ENCODE results near the gene RBM14.
"Not testable (repeated sequence)": the region's sequence is repeated elsewhere in the genome, so short reads cannot be mapped to it uniquely, and the experiment has no call there.

The RBM14 gene

DNA sequence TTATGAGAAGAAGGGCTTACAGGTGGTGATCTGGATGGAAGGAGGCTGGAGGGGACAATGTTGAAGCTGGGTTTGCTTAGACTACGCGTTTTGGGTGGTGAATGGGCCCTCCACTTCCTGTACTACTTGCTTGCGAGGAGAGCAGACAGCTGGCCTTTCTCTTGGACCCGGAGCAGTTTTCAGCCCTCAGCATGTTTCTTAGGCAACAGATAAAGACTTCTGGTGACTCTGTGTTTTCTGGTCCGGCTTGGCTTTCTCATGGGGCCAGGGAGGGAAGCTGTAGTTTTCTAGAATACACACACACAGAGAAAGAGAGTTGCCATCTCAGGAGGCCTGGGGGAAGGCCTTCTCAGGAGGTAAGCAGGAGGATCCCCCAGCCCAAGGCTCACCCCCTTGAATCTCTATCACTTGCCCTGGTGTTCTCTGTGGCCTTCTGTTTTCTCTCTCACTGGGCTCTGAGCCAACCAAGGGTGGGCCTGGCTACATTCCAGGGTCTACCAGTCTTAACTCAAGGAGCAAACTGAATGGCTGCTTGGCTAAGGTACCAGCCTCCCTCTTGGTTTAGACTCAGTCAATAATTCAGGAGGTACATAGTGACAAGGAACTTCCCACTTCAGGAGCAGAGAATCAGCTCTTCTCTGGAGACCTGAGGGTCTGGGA, 21.1 kb upstream of the RBM14 start:
- no peak for DNase-seq (ENCODE audit: low read depth)

DNA sequence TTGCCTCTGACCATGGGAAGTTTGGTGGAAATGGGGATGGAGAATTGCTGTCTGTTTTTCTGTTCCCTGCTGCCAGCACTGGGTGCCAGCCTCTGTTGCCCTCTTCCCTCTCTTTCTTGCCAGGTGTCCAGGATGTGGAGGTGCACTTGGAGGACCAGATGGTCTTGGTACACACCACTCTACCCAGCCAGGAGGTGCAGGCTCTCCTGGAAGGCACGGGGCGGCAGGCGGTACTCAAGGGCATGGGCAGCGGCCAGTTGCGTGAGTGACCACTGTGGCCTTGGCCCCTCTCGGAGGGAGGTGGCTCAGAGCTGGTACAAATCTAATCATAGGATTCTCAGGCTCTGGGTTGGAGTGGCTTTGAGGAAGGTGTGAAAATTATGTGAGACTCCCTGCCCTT, 17.4 kb upstream of the RBM14 start:
- DNase-seq (ENCODE audit: low read depth), result no peak

DNA sequence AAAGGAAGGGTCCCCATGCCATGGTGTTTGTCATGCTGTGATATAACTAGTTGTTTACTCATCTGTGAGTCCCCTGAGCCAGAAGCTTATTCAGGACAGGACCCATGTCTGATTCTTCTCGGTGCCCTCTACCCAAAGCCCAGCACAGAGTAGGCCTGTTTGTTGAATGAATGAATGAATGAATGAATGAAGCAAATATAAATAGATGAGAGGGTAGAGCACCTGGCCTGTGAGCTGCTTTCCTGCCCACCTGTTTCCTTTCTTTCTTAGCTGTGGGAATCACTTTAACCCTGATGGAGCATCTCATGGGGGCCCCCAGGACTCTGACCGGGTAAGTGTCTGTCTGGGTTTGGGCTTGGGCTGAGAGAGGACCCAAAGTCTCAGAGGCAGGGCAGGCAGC, 16.2 kb upstream of the RBM14 start:
- no peak for DNase-seq (ENCODE audit: low read depth)

DNA sequence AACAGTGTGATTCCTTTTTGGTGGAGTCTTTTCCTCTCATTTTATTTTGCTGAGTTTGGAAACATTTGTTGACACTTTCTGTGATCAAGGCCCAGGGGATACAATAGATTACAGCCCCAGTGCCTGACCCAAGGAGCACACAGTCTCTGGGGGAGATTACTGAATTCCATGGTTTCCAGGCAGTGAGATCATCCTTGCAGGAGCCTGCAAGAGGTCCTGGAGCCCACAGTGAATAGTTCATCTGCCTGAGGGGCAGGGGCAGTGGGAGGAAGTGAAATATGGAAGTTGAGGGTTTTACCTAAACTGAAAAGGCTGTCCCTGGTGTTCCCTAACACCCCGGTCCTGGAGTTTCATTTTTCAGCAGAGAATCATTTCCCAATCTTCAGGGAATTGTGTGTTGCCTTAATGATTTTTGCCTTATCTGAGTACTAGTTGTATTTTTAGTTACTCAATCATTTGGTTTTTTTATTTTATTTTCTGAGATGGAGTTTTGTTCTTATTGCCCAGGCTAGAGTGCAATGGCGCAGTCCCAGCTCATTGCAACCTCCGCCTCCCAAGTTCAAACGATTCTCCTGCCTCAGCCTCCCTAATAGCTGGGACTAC, 15.7 kb upstream of the RBM14 start:
- DNase-seq (ENCODE audit: low read depth), result no peak

DNA sequence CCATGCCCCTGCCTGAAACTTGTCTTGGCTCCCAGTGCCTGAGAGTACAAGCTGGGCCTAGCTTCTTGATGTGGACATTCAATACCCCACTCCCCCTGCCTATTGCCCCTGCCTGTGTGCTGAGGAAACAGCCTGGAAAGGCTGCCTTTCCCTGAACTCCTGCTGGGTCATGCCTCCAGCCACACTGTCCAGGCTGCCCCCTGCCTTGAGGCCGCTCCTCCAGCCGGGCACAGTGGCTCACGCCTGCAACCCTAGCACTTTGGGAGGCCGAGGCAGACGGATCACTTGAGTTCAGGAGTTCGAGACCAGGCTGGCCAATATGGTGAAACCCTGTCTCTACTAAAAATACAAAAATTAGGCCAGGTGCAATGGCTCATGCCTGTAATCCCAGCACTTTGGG, 13.4 kb upstream of the RBM14 start:
- DNase-seq (ENCODE audit: low read depth), result no peak

DNA sequence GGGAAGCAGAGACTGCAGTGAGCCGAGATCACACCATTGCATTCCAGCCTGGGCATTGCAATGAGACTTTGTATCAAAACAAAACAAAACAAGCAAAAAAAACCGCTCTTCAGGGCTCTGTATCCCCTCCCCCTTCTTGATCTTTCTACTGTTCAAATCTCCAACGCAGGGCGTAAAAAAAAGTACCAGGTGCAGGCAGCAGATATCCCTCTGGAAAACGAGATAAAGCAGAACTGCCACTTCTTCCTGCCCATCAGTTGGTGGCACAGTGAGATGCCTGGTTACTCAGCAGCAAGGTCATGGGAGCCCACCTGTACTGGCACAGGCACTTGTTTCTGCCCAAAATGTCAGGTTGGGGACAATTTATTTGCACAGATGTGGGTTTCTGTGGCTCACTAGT, 12.3 kb upstream of the RBM14 start:
- DNase-seq (ENCODE audit: low read depth), result no peak

DNA sequence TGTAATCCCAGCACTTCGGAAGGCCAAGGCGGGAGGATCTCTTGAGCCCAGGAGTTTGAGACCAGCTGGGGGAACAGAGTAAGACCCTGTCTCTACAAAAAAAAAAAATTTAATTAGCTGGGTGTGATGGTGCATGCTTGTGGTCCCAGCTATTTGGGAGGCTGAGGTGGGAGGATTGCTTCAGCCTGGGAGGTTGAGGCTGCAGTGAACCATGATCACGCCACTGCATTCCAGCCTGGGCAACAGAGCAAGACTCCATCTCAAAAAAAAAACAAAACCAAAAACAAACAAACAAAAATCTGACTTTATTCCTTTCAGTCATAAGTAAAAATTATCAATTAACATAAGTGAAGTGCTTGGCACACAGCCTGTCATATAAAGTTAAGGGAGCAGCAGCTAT, 9.8 kb upstream of the RBM14 start:
- not testable (repeated sequence) for DNase-seq (ENCODE audit: low read depth)

DNA sequence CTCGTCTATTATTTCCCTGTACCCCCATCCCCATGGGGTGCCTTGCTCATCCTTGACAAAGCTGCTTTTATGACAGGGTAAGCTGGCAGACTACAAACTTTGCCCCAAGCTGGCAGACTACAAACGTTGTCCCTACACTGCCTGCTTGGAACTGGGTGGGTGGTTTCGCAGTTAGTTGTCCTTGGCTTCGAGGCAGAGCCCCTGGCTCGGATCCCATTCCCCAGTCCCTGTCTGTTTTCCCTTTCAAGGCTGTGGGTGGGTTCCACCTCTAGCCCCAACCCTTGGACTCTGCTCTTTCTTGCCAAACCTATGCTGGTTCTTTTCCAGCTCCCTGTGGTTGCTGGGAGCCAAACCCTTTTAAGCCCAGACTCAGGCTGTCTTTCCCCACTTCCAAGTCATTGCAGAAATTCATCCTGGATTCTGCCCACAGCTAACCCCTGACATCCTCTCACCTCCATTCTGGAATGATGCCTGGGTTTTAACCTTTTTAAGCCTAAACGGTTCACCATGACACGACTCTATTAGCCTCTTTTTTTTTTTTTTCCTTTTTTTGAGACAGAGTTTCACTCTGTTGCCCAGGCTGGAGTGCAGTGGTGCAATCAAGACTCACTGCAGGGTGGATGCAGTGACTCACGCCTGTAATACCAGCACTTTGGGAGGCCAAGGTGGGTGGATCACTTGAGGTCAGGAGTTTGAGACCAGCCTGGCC, 9.2 kb upstream of the RBM14 start:
- DNase-seq (ENCODE audit: low read depth), result no peak

DNA sequence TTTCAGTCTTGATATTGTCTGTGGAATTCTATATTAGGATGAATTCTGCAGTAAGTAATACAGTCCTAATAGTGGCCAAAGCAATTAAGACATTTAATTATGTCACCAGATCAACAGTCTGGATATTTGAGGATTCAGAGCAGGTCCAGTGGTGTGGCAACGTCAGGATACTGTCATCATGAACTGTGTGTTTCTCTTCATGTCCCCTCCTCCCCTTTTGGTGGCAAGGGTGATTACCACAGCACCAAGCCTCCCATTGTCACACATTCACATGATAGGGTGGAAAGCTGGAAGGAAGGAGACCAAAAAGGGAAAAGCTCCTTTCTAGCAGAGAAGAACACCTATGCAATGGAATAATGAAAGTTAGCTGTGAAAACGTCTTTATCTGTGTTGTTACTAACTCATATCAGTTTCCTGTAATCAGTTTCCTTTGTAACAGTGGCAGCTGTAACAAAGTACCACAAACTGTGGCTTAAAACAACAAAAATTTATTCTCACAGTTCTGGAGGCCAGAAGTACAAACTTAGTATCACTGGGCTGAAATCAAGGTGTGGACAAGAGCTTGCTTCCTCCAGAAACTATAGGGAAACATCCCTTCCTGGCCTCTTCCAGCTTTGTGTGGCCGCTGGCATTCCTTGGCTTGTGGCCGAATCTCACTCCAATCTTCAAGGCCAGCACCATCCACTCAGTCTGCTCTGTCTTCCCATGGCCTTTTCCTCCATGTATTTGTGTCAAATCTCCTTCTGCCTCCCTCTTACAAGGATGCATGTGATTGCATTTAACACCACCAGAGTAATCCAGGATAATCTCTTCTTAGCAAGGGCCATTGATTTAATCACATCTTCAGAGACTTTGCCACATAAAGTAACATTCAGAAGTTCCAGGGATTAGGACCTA, 6.5 kb upstream of the RBM14 start:
- DNase-seq (ENCODE audit: low read depth), result no peak

DNA sequence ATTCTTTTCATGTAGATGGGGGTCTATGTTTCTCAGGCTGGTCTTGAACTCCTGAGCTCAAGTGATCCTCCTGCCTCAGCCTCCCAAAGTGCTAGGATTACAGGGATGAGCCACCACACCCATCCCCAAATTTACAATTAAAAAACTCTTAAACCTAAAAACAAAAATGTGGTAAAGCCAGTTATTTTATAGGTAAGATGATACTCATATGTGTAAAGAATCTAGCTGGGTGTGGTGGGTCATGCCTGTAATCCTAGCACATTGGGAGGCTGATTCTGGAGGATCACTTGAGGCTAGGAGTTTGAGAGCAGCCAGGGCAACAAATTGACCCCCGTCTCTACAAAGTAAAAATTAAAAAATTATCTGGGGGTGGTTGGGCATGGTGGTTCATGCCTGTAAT, 4.0 kb upstream of the RBM14 start:
- DNase-seq (ENCODE audit: low read depth), result no peak

DNA sequence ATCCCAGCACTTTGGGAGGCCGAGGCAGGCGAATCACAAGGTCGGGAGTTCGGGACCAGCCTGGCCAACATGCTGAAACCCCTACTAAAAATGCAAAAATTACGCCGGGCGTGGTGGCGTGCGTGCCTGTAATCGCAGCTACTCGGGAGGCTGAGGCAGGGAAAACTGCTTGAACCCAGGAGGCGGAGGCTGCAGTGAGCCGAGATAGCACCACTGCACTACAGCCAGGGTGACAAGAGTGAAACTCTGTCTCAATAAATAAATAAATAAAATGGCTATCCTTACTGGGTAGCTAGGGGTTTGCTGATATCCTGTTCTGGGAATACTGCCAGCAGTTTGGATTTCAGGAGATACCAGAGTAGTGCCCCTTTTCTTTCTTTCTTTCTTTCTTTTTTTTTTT, 2.4 kb upstream of the RBM14 start:
- no peak for DNase-seq (ENCODE audit: low read depth)

DNA sequence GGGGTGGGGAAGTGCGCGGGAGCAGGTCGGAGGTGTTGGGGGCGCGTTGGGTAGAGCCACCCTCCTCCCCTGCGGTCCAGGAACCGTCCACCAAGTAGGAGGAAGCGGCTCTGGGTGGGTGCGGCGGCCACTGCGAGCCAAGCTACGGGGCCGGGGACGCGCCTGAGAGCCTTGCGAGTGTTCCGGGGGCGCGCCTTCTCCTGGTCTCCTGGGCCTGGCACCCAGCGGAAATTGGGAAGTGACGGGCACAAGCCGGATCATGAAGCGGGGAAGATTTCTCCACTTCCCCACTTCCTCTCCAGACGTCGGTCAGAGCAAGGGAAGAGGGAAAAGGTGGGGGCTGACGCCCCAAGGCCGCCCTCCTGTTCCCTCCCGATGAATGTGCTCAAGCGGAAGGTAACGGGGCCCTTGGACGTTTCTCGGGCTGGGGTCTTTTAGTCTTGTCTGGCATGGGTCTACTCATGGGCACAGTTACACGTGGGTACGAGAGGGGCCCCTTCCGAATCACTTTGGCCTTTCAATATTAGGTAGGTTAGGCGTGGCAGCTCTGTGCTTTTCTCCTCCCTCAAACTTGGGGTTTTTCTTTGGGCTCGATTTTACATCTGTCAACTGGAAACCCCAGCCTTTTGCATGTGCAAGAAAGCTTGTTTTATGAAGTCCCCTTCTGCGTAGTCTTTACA, 865 bp downstream of the RBM14 start:
- DNase-seq (ENCODE audit: low read depth), result no peak

DNA sequence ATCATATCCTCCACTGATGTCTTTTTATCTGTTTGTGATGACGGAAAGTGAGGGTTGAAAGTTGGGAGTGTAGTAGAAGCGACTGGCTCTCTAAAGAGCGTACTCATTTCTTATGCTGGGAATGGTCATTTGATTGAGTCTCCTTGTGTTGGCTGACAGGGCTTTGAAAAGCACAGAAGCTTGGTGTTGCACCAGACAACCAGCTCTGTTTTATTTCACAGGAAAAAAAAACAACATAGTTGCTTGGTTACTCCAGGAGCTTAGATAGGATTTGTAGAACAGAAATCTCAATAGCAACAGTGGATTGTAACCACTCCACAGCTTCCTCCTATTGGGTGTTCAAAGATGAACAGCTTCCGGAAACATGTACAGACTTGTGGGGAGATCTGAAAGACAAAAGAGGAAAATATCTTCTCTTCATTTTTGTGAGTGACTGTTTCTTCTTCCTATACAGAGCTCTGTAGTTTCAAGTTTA, 2.7 kb downstream of the RBM14 start:
- no peak for DNase-seq (ENCODE audit: low read depth)

DNA sequence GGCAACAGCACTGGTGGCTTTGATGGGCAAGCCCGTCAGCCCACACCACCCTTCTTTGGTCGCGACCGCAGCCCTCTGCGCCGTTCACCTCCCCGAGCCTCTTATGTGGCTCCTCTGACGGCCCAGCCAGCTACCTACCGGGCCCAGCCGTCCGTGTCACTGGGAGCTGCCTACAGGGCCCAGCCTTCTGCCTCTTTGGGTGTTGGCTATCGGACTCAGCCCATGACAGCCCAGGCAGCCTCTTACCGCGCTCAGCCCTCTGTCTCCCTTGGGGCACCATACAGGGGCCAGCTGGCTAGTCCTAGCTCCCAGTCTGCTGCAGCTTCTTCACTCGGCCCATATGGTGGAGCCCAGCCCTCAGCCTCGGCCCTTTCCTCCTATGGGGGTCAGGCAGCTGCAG, 8.0 kb downstream of the RBM14 start:
- no peak for DNase-seq (ENCODE audit: low read depth)

DNA sequence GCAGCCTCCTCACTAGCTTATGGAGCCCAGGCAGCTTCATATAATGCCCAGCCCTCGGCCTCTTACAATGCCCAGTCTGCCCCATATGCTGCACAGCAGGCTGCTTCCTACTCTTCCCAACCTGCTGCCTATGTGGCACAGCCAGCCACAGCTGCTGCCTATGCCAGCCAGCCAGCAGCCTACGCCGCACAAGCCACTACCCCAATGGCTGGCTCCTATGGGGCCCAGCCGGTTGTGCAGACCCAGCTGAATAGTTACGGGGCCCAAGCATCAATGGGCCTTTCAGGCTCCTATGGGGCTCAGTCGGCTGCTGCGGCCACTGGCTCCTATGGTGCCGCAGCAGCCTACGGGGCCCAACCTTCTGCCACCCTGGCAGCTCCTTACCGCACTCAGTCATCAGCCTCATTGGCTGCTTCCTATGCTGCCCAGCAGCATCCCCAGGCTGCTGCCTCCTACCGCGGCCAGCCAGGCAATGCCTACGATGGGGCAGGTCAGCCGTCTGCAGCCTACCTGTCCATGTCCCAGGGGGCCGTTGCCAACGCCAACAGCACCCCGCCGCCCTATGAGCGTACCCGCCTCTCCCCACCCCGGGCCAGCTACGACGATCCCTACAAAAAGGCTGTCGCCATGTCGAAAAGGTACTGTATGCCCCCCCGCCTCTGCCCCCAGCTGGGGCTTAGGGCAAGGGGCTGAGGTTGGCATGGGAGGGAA, 8.8 kb downstream of the RBM14 start:
- no peak for DNase-seq (ENCODE audit: low read depth)

DNA sequence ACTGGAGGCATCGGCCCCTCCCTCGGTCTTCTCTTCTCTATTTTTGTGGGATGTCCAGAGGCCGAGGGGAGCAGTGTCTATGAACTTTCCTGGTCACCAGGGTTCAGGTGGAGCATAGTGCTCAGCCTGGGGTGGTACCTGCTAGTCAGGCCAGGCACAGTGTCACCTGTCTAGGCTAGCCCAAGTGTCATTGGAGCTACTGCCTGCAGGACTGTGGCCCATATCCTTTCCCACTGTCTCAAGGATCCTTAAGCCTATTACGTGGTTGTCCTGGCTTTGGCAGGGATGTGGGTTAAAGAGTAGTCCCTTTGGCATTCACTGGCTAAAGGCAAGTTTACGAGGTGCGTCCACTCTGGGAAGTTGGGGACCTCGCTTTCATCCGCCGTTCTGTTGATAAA, 9.3 kb downstream of the RBM14 start:
- DNase-seq (ENCODE audit: low read depth), result no peak

DNA sequence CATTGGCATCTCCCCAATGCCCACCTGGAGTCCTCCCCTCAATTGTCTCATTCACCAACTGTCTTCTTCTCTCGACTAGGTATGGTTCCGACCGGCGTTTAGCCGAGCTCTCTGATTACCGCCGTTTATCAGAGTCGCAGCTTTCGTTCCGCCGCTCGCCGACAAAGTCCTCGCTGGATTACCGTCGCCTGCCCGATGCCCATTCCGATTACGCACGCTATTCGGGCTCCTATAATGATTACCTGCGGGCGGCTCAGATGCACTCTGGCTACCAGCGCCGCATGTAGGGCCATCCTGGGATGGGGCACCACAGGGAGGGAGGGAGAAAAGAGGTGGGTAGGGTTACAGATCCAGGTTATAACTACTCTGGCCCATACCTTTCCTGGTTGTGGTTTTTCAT, 10.0 kb downstream of the RBM14 start:
- no peak for DNase-seq (ENCODE audit: low read depth)

DNA sequence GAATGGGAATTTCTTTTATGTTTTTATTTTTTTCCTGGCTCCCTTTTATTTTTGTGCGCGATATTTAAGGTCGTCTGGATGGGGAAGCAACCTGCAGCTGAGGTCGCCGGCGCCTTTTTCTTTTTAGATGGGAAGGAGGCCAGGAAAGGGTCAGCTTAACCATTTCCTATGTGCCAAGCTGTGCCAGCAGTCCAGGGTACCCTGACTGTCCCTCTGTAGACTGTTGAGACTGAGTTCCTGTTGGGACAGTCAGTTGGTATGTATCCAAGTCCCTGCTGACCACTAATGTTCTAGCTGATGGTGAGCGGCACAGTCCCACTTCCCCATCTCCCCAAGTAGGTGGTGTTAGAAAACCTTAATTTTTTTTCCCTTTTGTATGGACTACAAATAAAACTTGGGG, 10.5 kb downstream of the RBM14 start:
- no peak for DNase-seq (ENCODE audit: low read depth)

DNA sequence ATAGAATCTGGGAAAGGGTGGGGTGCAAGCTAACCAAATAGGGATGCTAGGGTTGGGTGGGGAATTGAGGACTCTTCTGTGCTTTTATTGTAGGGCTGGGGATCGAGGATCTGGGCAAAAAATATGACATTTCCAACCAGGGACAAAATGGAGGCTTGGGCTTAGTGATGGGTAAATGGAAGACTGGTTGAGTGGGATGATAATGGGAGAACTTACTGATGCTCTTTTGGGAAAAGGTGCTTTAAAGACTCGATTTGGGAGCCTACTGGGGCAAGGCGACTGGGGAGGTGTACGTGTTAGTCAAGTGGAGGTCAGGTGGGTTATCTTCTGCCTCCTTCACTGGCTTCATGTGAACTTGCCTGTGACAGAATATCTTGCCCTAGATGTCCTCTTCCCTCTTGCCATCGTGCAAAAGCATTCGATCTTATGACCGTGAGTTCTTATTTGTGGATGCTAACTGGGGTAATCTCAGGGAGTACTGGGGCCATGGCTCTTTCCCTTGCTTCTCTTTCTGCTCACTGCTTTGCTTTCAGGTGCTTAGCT, 11.7 kb downstream of the RBM14 start:
- DNase-seq (ENCODE audit: low read depth), result no peak

DNA sequence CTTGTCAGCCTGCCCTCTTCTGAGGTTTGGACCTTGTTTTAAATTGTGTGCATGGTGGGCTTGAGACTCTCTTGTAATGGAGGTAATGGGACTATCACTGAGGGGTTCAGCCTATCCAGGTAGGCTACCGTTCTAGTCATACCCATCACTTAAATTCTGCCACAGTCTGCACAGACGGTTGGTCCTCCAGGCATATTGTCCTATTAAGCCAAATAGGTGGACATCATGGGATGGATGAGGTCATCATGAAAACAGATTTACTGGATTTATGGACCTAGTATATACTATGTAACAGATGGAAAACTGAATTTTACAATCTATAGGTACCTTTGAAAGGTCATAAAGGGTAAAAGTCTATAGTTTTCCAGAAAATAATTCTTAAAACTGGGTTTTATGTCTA, 12.9 kb downstream of the RBM14 start:
- DNase-seq (ENCODE audit: low read depth), result no peak

DNA sequence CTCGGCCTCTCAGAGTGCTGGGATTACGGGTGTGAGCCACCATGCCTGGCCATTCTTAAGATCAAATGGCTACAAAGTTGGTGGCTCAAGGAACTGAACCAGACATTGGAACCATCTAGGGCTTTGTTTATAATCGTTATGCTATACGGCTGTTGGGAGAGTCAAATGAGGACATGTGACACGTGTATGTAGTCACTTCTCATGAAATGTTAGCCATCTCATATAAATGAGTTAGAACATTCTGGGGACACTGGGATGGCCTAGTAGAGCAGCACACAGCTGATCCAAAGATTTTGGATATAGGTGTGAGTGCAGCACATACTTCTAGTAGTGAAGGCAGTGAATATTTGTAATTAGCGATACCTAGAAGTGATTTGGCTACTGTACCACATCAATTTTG, 15.5 kb downstream of the RBM14 start:
- DNase-seq (ENCODE audit: low read depth), result no peak

Measured in activated T-helper 1 cell treated with Interleukin-2 at 50 U/mL for 16 hours (primary cell).